Kidney epithelial cell (primary cell): ENCODE results near the gene SNAPC4. TPM values are rescaled to one million over a fixed set of nuclear protein-coding genes. Genes with fewer than 3 reads are reported as not detected.

Experiments
- DNase-seq: peaks from one replicate; pipeline ENCODE4 v3.0.0-alpha.2; 2010; ENCODE audit warnings: low read depth
- H3K27me3 ChIP-seq: 2 replicates; pipeline ENCODE4 v1.6.0; 2011; ENCODE audit warnings: low read length; ENCODE audit not compliant: control insufficient read depth, insufficient read depth
- H3K36me3 ChIP-seq: 2 replicates; pipeline ENCODE4 v1.5.1; 2011; ENCODE audit warnings: low read length; ENCODE audit not compliant: control insufficient read depth, insufficient read depth
- H3K4me3 ChIP-seq: 2 replicates; pipeline ENCODE4 v1.5.1; 2011; ENCODE audit warnings: low read depth, mild to moderate bottlenecking, control low read depth, low read length
- CTCF ChIP-seq: IDR thresholded peaks from 2 replicates; pipeline ENCODE4 v1.5.1; 2011; ENCODE audit warnings: mild to moderate bottlenecking, moderate library complexity, low read length, control low read depth, inconsistent platforms; ENCODE audit not compliant: insufficient read depth, poor library complexity, severe bottlenecking
- total RNA-seq: library from RNA; depleted of rRNA; stranded (reverse); fragments of >200 nt; gene quantifications from 2 replicates; pipeline ENCODE4 v1.2.3, GENCODE V29; 2015

SNAPC4 gene
- total RNA-seq, 1 donor from 2014 or later: 14.9 TPM

- Histone ChIP-seq H3K4me3 (peak within 1 kb of the TSS; percentile 83), H3K27me3 (no peaks in the 10 kb centered on the region), H3K36me3 (peaks cover 4% of the 10 kb centered on the region)
- peak; percentile 33 for TF ChIP-seq CTCF
- no peak for DNase-seq
These were observed 39.8 kb upstream of the SNAPC4 start, which contains the start of gene INPP5E for GRCh38 chr9:136439481-136440408. Gene INPP5E (minus strand): TSS chr9:136439845. CDS start chr9:136439419, 426 bp downstream.

- DNase-seq: no peak
- TF ChIP-seq CTCF: no peak
- Histone ChIP-seq H3K4me3 (peak overlapping the region; percentile 83), H3K27me3 (no peaks in the 10 kb centered on the region), H3K36me3 (peaks cover 4% of the 10 kb centered on the region)
These were observed 38.8 kb upstream of the SNAPC4 start for GRCh38 chr9:136438548-136439480.

GRCh38 chr9:136437839-136438547 lies 38.0 kb upstream of the SNAPC4 start:
- no peak for TF ChIP-seq CTCF
- Histone ChIP-seq H3K4me3 (peak overlapping the region; percentile 83), H3K36me3 (peaks cover 4% of the 10 kb centered on the region), H3K27me3 (no peaks in the 10 kb centered on the region)
- DNase-seq: no peak

- H3K4me3 ChIP-seq: no peak overlapping the region
- peaks cover 4% of the 10 kb centered on the region for H3K36me3 ChIP-seq
- DNase-seq: no peak
- no peaks in the 10 kb centered on the region for H3K27me3 ChIP-seq
- no peak for TF ChIP-seq CTCF
These were observed 37.5 kb upstream of the SNAPC4 start for GRCh38 chr9:136437430-136437829.

GRCh38 chr9:136436055-136436634 lies 36.2 kb upstream of the SNAPC4 start:
- Histone ChIP-seq H3K27me3 (no peaks in the 10 kb centered on the region), H3K36me3 (peaks cover 3% of the 10 kb centered on the region), H3K4me3 (no peak overlapping the region)
- no peak for DNase-seq
- no peak for TF ChIP-seq CTCF
